ENCODE results near the gene KDR.

The KDR gene

DNA sequence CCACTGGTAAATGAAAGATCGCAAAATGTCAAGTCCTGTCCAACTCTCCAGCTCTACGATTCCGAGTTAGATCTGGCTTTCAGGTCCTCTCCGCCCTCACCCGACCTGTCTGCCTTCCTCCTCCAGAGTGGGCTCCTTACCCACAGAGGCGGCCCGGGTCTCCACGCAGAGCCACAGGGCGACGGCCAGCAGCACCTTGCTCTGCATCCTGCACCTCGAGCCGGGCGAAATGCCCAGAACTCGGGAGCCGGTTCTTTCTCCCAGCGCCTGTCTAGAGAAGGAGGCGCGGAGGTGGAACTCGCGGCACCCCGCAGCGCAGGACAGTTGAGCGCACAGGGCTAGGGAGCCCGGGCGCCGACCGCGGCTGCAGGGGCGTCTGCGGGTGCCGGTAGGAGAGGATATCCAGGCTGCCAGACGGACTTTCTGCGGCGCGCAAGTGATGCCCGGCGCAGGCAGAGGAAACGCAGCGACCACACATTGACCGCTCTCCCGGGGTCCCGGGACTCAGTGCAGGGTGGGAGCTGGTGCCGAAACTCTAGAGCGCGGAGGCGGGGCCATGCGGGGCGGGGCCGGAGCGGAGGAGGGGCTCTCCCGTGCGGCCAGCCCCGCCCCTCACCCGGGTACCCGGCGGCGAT lies at the start of gene KDR:
TSS of gene KDR (minus strand) at position 509 of the 635 bp plus-strand sequence. CDS start at position 207, 302 bp downstream.
- no peak for DNase-seq

DNA sequence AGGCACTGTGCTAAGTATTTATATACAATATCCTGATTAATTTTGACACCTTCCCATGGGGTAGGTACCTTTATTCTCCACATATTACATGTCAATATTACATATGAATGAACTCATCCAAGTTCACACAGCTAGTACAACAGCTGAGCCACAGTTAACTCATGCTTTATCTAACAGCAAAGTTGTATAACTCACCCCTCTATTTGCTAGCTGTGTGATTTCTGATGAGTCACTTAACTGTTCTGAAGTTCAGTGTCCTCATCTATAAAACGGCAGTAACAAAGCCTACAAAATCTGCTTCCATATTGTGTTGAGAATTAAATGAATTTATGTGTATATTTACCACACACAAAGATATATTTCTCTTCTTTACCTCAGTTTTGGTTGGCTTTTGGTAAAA lies 48.2 kb upstream of the KDR start:
- DNase-seq = no peak

DNA sequence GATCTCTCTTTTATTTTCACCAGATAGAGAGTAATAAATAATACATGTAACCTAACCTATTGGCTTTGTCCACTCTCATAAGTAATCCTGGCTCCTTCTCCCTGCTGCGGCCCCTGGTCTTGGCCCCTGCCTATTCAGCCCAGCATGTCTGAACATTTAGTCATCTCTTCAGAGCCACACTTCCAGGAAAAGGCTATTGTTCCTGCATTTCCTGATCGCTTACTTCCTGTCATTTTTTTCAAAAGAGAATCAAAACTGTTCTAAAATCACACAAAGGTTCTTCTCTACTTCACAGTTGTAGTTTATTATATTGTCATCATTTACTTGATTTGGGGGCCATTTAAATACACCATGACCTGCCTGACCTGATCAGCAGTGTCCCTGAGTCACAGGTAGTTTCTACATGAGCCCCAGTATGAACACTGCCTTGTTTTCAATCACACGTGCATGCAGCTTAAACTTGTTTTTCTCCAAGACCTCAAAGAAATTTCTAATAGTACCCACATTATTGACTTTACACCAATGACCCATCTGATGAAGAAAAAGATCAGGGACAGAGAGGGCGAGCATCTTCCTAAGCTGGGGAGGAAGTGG lies 47.4 kb upstream of the KDR start:
- no peak for DNase-seq

DNA sequence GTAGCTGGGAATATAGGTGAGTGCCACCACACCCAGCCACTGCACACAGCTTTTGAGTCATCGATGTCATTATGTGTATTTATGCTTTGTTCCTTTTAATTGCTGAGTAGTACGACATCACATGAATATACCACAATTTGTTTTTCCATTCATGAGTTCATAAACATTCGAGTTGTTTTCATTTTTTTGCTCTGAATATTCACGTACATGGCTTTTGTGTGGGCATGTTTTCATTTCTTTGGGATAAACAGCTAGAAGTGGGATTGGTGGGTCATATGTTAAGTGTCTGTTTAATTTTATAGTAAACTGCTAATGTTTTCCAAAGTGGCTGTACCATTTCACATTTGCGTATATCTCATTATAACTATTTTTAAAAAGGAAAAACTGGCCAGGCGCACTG lies 45.1 kb upstream of the KDR start:
- DNase-seq = no peak

DNA sequence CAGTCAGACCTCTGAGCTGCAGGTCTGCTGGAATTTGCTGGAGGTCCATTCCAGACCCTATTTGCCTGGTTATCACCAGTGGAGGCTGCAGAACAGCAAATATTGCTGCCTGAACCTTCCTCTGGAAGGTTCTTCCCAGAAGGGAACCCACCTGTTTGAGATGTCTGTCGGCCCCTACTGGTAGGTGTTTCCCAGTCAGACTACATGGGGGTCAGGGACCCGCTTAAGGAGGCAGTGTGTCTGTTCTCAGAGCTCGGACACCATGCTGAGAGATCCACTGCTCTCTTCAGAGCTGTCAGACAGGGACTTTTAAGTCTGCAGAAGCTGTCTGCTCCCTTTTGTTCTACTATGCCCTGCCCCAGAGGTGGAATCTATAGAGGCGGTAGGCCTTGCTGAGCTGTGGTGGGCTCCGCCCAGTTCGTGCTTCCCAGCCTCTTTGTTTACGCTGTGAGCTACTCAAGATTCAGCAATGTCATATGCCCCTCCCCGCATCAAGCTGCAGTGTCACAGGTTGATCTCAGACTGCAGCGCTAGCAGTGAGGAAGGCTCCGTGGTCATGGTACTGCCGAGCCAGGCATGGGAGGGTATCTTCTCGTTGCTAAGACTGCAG lies 44.1 kb upstream of the KDR start:
- DNase-seq = no peak

DNA sequence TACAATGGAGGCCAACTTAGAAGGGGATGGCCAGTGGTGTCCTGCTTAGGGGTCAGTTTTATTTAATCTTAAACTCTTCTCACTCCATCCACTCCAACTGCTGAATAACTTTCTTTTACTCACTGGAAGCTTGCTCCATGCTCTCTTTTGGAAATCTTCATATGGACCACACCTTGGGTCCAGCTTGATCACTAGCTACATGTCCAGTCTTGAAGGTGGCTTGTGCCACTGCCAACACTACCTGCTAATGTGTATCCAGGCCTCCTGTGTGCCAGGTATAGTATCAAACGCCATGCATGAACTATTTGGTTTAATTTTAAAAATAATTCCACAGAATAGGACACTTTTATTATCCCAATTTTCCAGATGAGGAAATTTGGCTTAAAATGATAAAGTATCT lies 37.0 kb upstream of the KDR start:
- DNase-seq = no peak

DNA sequence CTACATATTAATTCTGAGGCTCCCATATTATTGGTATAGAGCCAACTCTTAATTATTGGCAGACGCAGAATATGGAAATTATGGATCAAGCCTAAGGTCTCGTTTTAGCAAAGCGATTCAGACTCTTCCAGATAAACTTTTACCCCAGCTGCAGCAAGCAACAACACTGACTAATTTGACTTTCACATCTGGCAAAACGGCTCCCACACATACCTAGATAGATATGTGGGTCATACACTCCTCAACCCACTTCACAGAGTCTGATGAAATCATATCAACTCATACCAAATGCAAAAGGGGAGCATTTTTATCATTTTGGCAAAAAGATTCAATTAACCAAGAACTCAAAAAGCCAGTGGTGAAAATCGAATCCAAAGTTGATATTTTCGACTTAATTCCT lies 36.3 kb upstream of the KDR start:
- DNase-seq = no peak

DNA sequence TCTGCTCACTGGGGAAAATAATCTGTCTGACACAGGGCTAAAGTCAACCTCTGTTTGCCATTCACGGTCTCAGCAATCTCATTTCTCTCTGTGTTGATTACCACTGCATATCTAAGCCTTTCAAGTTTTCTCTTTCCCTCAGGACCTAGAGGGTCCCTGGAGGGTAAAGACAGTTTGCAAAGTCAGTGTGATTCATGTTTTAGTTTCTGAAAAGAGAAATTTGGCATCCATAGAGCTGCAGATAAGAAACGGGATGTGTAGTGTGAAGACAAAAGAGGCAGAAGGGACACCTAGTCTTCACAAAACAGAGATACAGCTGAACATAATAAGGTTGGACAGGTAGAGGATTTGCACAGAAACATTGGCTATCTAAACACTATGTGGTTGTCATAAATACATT lies 34.5 kb upstream of the KDR start:
- DNase-seq = no peak

DNA sequence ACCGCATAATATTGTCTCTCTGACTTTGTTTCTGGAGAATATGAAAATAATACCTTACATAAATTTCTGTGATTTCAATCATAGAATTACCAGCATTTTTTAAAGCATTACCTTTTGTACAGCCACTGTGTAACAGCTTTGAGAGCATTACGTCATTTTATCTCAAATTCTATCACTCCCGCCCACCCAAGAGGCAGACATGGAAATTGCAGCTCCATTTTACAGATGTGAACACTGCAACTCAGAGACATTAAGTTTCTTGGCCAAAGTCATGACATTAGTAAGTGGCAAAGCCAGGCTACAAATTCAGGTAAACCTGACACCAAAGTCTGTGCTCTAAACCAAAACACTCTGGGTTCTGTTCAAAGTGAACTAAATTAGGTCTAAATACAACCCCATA lies 33.6 kb upstream of the KDR start:
- no peak for DNase-seq

DNA sequence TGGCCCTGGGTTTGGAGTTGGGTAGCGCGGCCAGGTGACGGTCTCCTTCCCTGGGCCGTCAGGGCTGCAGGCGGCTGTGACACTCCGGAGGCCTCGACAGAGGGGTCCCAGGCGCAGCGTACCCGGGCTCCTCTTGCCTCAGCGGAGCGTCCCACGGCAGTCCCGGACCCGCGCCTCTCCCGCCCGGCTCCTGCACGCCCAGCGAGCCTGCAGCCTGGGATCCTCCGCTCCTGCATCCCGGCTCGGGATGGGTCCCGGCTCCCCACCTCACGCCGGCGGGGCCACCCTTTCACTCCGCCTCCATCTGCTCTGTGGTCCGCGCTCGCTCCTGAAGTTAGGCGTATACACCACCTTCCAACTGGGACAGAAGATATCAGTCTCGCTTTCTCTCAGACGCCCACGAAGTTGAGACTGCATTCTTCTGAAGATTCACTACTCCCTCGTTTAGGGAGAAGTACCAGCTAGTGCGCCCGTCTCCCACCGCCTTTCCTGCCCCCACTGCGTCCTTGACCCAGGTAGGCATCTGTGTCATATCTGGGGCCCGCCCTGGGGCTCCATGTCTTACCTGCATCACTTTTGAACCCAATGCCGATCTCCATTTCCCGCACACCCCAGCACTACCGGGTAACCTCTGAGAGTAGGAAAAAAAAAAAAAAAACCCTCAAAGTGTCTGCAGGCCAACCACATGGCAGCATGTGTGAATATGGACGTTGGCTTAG lies 32.3 kb upstream of the KDR start:
- no peak for DNase-seq

DNA sequence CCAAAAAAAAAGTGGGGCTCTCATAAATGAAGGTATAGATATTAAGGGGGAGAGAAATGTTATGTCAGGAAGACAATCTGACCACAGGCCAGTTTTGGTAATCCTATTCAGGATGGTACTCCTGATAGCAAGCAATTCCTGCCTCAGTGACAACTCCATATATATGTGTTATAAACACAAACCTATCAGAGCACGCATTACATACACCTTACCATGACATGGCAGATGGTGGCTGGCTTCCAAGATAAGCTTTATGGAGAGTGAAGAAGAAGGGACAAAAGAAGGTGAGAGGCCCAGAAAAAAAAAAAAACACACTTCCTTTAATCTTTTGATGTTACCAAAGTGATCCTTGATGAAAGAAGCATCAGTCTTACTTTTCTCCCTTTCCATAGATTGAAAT lies 29.5 kb upstream of the KDR start:
- DNase-seq = no peak

DNA sequence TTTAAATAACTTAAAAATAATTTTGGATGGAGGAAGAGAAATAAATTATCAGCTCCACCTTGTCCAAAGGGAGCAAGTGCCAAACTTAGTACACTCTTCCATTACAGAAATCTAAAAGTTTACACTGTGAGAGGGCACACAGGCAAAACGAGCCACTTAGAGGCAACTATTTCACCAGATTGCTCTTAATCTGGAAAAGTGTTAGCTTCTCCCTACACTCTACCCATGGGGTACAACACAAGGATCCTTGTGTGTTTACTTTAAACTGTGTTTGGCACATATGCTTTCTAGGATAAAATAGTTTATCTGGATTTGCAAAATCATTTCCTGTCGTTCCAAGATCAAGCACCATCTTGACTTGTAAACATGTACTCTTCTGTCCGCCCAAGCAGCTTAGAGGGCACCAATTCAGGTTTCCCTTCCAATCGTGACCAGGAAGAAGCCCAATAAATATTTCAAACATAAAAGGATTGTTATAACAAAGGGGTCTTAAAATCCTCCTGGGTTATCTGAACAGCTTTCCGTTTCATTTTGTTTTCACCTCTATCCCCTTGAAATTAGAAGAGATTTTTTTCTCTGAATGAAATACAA lies 29.0 kb upstream of the KDR start:
- no peak for DNase-seq

DNA sequence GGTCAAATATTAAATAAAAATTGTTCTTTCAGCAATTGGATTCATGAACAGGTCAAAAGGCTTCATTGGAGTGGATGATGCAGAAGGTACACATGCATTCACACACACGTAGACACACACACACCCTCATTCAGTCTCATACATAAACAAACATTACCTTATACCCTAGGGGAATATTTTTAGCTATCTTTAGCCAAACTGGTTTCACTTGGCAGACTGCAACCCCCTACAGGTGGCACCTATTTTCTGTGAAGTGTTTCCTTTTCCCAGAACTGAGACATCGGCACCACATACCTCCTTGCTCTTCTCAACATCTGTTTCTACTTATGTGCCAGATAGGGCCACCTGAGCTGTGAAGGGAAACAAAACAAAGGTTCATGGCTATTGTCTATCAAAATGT lies 18.5 kb upstream of the KDR start:
- DNase-seq = no peak

DNA sequence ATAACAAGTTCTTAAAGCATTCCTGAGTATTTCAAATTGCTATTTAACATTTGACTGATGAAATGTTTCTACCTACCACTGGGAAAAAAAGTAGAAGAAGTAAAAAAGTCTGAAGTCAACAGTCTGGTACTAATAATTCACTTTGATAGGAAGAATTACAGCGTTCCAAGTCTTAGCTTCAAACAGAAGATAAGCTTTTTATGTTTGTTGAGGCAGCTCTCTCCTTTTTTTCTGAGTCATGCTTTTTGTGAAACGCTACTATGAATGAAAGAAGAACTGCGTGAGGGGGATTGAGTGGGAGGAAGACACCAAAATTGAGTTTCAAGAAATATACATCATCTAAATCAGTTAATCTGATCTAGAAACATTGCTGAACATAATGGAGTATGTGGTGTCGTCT lies 13.0 kb upstream of the KDR start:
- DNase-seq = no peak

DNA sequence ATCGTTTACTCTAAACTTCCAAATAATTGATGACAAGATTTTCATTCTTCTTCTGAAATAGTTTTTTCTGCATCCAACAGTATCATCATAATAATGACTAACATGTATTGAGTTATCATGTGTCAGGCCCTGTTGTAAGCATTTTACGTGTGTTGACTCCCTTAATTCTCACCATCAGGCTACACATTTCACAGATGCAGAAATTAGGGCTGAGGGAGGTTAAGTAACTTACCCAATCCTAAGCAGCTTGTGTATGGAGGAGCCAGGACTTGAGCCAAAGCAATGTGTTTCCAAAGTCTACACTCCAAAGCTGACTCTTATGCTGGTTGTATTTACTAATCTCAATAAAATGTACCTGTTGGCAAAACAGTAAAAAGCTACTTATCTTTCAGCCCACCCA lies 11.2 kb upstream of the KDR start:
- no peak for DNase-seq

DNA sequence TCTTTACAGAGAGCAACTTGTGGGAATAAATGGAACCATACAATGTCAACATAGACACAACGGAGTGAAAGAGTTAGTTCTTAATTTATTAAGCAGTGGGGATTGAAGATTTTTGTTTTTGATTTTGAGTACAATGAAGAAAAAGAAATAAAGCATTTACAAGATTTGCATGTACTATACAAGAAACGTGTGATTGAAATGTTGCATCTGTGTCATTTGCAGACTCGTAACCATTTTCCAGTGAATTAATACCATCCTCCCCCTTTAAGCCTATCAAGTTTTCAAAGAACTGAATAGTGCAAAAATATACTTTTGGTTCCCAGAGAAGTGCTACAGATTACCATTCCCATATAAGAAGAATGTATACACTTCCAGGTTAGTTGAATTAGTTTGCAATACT lies 8.6 kb upstream of the KDR start:
- DNase-seq = no peak

DNA sequence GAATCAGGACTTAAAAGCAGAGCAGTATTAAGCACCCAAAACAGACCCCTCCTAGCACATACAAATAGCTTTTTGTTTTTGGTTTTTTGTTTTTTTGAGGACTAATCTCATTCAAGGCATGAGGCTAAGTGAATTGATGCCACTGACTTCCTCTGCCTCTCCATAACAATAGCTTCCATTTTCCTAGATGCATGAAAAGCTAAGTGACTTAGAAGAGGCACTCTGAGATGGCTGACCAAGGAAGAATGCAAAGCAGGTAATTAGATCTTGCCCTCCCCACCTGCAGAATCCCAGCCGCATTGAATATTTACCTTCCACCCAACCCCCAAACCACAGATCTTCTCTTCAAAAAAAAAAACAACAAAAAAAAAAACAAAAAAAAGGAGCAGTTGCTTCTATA lies 7.4 kb upstream of the KDR start:
- DNase-seq = no peak

DNA sequence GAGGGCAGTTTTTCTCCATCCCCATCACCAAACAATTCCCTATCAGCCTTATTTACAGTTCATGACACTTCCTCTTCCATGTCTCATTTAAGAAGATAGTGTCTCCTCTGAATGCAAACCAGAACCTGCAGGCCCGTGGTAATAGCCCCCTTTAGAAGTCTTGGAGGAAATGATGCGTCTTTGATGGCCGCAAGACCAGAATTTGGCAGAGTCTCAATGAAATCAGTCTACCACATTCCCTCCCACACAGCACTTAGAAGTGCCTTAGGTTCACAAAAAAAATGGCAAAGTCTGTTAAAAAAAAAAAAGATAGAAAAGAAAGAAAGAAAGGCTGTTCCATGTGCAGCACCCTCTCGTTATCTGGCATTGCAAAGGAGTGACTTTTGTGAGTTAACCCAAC lies 2.1 kb upstream of the KDR start:
- DNase-seq = no peak

DNA sequence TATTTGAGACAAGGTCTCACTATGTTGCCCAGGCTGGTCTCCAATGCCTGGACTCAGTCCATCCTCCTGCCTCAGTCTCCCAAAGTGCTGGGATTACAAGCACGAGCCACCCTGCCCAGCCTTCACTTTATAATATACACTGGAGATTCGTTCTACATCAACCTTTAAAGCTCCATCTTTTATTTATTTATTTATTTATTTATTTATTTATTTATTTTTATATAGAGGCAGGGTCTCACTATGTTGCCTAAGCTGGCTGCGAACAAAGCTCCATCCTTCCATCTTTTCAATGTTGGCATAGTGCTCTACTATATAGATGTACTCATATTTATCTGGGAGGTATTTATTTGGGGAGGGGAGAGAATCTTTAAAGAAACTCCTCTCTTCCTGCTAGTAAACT lies 1.7 kb upstream of the KDR start:
- no peak for DNase-seq

DNA sequence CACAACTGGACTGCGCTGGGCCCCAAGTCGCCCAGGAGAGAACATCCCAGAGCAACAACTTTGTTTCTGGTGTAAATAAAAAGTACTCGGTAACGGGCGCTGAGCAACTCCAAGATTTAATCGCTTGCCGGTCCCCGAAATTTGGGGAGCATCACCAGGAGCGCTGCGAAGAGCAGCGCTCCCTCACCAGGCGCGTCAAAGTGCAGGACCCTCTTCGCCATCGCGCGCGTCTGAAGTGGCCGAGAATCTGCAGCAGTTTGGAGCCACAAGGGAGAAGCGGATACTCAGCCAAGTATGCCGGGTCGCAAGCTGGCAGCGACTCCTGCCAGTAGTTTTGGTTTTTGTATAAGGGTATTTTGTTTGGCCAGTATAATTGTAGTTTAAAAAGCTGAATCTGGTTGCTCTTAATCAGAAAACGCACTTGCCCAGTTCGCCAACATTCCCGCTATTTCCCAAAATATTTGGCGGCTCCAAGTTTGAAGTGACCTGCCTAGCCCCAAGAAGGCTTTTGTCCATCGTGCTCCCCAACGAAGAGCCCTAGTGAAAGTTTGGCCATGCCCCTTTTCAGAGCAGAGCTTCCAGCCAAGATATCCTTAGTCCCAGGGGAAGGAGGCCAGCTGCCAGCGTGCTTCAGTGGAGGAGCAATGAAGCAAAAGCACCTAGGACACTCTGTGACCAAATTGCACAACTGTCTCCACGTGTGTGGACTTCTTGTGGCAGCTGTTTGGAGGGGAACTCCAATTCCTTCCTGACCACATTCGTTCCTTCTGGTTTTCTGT lies 557 bp upstream of the KDR start:
- DNase-seq = no peak

DNA sequence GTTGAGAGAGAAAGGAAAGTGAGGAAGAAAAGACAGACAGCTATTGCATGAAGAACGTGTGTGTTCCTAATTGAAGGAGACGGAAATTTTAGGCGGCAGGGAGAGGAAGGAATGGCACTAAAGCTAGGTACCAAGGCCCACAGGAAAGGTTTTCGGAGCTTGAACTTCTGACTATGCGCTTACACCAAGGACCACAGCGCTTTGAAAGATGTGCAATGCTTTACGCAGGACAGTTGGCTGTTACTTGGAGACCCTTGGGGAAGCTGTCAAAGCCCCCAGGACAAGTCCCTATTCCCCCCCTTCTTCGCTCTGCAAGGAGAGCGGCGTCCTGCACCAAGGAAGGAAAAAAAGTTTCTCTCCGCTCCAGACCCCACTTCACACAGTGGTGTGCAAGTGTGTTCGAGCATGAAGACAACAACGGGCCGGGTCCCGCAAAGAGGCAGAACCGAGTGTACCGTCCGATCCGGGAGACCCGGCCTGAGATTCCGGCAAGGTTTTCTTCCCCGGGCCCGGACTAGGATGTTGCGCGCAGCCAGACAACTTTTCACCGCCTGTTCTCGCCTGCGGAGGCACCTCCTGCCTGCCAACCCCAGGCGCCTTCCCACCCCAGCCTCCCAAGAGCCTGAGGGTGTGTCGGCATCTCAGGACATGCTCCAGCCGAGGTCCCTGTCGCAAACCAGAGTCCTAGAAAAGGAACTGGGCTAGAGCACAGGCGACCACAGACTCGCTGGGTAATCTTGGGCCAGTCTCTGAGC lies 896 bp downstream of the KDR start:
- DNase-seq = no peak

DNA sequence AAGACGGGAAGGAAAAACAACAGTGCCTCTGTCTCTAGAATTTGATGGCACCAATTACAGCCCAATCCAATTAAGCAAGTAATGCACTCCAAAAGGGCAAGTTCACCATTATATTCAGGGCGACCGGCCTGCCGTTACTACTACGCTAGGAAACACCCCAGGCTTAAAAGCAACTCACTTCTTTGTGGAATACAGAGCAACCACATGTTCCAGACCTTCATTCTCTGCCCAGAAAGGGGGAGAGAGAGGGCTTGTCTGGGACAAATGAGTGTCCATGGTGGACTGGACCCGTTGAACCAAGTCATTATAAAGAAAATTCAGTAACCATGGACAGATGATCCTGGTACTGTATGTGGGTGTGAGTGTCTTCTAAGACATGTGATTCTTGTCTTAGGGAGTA lies 1.6 kb downstream of the KDR start:
- DNase-seq = no peak

All from CD4-positive, alpha-beta T cell treated with Interleukin-4 for 1 hour (primary cell).